Hematopoietic multipotent progenitor cell treated with erythropoietin and hydrocortisone succinate and interleukin-3 and kit ligand, for 15 days (in vitro differentiated cells): ENCODE measurements around the gene SUOX.
"Not testable (repeated sequence)": the region's sequence is repeated elsewhere in the genome, so short reads cannot be mapped to it uniquely, and the experiment has no call there.

ENCODE experiments used
- DNase-seq: peaks from one replicate; pipeline ENCODE4 v3.0.0-alpha.2; 2015; ENCODE audit warnings: low spot score

SUOX gene

DNA sequence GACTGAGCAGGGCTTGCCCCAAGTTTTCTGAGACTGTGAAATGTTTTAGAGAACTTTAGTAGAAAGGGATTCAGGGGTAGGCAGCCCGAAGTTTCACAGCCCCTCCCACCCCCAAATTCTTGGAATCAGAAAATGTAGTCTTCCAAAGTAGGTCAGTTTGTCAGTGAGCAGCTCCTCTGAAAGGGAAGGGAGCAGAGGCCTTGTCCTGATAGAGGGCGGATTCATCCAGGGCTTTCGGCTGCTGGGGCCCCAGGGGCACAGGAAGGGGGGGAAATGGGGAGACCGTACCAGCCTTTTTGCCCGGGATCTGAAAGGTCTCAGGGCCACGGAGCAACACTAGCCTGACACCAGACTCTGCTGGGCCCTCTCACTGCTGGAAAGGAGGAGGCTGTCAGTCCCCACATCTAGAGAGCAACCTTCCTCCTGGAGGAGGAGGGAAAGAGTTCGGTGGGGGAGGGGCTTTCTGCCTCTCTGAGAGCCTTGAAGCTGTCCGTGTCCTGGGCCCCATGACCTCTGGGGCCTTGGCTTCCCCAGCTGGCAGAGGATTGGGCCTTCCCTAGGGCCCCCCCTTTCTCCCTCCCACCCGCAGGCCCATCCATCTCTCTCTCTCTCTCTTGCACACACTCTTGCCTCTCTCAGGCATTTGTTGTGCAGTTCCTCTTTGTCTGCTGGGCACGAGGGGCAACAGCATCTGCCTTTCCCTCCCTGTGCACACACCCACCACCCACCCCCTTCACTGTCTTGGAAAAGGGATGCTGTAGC is 23.5 kb downstream of the SUOX start, which contains the start of gene IKZF4:
Gene IKZF4 (plus strand): TSS at position 621 of the 762 bp plus-strand sequence. CDS start 451 bp downstream, outside the sequence.
- DNase-seq = peak; percentile 15

DNA sequence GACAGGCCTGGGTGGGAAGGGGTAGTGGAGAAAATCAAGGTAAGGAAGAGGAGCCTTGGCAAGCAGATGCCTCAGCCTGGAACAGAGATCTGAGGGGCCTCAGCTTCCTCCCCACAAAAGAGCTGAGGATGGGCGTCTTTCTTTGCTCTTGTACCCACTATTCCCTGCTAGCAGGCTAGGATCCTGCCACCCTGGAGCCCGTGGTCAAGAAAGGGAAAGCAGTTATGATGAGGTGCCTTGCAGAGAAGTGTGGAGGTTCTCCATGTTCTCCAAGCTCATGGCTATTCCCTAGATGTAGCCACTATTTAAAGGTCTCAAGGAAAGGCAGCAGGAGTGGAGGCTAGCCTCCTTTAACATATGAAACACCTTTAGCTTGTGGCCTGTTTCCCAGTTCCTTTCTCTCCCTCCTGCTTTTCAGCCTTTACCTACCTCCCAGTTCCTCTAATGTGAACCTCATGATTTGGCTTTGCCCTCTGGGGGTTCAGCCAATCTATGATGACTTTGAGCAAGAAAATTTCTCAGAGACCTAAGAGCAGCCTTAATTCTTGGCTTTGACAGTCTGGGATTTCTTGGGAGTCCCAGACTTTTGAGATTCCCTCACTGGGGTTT is 24.9 kb downstream of the SUOX start:
- no peak for DNase-seq

DNA sequence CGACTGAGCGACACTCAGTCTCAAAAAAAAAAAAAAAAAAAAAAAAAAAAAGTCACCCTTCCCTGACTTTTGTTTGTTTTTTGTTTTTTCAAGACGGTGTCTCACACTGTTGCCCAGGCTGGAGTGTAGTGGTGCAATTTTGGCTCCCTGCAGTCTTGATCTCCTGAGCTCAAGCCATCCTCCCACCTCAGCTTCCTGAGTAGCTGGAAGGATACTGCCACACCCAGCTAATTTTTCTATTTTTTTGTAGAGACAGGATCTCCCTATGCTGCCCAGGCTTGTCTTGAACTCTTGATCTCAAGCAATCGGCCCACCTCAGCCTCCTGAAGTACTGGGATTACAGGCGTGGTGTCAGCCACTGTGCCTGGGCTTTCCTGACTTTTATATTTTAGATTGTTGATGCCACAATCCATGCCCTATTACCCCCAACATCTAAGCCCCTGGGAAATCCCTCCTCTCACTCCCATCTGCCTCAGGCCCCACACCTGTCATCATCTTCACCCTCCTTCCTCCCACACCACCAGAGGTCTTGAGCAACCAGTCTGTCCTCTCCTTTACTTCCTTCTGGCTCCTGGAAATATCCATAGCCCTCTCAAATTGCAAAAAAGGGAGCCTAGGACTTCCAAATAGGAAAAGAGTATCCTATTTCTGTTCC is 31.6 kb downstream of the SUOX start:
- DNase-seq = no peak

DNA sequence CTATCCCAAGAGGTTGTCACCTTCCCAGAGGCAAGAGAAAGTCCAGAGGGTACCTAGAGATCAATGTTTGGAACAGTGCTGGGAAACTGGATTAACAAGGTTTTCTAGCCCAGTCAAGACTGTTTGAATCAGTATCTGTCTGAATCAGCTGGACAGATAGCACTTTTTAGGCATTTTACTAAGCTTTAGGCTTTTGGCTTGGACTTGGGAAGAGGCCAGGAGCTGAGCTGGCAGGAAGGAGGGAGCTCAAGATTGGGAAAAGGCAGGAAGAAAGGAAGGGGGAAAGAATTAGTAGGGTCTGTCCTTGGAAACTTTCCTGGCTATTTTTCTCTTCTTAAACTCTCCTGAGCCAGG is 32.1 kb downstream of the SUOX start:
- DNase-seq = no peak

DNA sequence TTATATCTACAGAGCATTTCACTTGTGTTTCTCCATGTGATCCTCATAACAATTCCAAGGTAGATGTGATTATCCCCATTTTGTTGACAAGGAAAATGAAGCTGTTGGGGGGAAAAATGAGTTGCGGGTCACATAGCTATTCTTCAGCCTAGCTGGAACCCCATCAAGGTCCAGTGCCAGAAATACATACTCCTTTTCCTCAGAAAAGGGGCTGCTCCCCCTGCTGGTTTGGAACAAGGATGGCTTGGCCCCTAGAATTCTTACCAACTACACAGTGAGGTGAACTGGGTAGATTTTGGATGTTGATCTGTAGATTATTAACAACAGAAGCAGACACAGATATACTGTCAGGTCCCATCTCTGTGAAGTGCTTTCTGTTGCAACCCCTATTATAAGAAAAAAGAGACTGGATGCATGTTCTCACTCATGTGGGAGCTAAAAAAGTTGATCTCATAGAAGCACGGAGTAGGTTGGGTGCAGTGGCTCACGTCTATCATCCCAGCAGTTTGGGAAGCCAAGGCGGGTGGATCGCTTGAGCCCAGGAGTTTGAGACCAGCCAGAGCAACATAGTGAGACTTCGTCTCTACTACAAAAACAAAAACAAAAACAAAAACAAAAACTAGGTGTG is 32.7 kb downstream of the SUOX start:
- DNase-seq = peak; percentile 67

DNA sequence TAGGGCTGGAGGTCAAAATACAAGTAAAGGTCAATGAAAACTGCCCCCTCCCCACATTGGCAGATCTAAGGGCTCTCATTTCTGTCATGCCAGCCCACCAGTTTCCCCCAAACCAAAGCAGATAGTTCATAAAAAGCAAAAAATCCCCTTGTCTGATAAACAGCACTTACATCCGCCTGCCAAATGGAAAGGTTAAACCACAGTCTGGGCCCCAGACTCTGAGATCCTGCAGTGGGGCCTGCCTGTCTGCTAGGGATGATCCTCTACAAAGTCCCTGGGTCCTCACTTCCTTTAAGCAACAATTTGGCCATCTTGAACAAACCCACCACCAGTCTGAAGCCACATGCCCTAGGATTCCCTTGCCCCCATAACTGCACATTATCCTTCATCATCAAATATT is 34.9 kb downstream of the SUOX start:
- no peak for DNase-seq

DNA sequence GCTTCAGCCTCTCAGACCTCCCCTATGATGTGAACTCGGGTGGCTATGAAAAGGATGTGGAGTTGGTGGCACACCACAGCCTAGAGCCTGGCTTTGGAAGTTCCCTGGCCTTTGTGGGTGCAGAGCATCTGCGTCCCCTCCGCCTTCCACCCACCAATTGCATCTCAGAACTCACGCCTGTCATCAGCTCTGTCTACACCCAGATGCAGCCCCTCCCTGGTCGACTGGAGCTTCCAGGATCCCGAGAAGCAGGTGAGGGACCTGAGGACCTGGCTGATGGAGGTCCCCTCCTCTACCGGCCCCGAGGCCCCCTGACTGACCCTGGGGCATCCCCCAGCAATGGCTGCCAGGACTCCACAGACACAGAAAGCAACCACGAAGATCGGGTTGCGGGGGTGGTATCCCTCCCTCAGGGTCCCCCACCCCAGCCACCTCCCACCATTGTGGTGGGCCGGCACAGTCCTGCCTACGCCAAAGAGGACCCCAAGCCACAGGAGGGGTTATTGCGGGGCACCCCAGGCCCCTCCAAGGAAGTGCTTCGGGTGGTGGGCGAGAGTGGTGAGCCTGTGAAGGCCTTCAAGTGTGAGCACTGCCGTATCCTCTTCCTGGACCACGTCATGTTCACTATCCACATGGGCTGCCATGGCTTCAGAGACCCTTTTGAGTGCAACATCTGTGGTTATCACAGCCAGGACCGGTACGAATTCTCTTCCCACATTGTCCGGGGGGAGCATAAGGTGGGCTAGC is 37.7 kb downstream of the SUOX start:
- DNase-seq = no peak

DNA sequence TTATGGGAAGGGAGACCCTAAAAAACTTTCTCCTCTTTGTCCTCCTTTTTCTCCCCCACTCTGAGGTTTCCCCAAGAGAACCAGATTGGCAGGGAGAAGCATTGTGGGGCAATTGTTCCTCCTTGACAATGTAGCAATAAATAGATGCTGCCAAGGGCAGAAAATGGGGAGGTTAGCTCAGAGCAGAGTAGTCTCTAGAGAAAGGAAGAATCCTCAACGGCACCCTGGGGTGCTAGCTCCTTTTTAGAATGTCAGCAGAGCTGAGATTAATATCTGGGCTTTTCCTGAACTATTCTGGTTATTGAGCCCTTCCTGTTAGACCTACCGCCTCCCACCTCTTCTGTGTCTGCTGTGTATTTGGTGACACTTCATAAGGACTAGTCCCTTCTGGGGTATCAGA is 40.1 kb downstream of the SUOX start:
- no peak for DNase-seq

DNA sequence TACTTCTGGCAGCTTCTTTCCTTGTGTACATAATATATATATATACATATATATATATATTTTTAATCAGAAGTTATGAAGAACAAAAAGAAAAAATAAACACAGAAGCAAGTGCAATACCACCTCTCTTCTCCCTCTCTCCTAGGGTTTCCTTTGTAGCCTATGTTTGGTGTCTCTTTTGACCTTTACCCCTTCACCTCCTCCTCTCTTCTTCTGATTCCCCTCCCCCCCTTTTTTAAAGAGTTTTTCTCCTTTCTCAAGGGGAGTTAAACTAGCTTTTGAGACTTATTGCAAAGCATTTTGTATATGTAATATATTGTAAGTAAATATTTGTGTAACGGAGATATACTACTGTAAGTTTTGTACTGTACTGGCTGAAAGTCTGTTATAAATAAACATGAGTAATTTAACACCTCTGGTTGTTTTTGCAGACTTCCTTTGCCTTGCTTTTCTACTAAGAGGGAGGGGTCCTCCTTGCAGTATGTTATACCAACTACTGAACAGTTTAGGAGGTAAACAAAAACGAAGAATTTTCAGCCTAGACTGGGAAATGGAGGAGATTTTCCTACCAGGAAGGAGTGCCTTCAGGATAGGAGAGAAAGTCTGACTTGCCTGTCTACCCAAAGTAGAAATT is 41.1 kb downstream of the SUOX start:
- no peak for DNase-seq

DNA sequence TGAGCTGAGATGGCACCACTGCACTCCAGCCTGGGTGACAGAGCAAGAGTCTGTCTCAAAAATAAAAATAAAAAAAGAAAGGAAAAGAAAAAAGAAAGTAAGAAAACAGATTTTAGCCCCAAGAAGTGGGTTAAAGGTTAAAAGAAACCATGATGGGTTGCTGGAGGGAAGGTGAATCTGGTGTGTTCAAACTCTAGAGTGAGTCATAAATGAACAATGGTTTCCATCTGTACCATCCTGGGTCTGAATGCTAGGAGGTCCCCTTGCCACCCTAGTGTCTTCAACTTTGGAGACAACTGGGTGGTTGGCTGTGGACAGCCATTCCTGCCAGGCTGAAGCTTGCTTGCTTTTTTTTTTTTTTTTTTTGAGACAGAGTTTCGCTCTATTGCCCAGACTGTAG is 43.1 kb downstream of the SUOX start:
- no peak for DNase-seq

DNA sequence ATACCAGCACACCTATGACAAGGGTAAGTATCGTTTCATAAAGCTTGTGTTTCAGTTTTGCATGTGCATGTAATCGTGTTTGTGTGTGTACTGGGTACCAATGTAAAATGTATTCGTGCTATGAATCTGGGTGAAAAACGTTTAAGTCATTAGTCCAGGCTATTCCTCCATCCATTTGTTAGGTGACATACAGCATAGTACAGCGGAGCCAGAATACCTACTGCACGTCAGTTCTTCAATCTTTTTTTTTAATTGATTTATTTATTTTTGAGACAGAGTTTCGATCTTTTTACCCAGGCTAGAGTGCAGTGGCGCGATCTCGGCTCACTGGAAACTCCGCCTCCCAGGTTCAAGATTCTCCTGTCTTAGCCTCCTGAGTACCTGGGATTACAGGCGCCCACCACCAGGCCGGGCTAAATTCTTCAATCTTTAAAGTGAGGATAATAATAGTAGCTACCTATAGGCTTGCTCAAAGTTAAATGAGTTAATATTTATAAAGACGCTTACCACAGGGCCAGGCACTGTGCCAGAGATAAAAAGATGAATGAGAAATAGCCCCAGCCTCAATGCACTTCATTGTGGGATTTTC is 44.0 kb downstream of the SUOX start:
- DNase-seq = no peak

DNA sequence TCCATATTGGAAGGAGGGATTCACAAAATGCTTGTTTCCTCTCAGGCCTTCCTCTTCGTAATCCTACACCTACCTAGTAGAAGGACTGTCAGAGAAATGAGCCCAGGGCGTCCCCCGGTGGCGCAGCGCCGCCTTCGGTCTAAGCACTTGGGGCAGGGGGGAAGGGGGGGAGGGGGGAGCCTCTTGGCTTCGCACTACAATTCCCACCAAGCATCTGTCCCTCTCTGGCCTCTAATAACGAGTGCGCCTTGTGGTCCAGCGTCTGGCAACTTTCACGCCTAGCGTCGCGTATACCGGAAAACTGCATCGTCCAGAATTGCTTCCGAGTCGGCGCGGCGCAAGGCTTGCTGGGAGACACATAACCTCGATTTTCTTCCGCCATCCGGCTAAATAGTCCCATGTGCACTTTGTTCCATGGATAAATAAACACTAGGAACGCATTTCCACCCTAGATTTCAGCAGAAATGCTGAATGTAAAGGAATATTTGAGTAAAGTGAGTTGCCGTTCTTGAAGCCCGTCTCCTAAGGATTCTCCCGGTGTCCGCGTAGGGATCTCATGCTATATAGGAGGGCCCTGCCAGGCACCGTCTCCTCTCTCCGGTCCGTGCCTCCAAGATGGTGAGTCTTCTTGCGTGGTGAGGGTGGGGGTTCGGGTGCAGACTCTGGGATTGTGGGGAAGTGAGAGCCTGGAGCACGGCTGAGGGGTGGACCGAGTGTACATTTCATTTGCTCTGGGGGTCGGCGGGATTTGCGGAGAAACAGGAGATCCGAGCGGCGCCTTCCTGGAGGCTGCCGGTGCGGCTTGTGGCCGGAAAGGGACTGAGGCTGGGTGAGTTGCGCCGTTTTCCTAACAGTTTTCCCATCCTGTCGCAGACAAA is 44.7 kb downstream of the SUOX start, which contains the start of gene RPS26:
Gene RPS26 (plus strand): TSS at position 367 of the 878 bp plus-strand sequence. CDS start 249 bp downstream, at position 616.
- peak; percentile 90 for DNase-seq

DNA sequence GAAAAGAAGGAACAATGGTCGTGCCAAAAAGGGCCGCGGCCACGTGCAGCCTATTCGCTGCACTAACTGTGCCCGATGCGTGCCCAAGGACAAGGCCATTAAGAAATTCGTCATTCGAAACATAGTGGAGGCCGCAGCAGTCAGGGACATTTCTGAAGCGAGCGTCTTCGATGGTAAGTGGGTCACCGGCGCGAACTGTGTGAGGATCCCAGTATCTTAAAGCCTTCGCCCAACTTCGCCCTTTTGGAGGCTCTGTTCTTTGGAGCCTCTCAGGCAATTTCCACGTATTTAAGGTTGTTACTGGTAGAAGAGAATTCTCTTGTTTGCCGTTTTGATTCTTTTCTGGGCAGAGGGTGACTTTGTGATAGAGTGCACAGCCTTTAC is 45.3 kb downstream of the SUOX start:
- DNase-seq = not testable (repeated sequence)

DNA sequence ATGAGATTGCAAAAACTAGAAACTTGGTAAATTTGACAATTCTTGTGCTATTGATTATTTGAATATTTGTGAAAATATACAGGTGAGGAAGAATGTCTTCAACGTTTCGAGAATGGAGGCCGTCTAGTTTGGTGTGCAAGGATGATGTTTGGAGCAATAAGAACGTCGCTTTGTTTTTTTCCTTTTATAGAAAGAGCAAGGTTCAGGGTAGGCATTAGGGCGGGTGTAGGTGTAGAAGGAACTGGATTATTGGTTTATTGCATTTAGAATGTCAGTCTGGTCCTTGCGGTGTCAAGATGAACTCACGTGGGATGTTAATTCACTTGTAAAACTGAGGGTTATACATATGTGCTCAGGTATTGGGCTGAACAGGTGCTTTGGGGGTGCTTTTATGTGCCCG is 45.8 kb downstream of the SUOX start:
- no peak for DNase-seq

DNA sequence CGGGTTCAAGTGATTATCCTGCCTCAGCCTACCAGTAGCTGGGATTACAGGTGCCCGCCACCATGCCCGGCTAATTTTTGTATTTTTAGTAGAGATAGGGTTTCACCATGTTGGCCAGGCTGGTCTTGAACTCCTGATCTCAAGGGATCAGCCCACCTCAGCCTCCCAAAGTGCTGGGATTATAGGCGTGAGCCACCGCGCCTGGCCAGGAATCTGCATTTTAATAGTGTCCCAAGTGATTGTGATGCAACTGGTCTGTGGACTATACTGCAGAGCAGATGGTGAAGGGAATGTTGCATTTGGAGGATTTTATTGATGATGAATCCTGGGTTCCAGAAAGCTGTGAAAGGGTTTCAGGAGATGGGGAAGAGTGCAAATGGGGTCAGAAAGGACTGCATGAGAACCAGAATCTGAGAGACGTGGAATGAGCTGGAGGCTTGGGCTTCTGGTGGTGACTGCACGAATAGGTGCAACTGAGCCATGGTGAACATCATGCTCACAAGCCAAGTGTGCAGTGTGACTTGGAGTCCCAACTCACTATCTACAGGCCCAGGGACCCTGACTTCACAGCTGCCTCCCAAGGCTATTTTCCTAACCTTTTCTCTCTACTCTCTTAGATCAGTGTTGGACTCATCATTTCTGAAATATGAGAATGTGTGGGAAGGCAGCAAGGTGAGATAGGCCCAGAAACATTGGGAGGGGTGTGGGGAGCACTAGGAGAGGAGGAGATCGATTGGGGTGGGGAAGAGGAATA is 49.1 kb downstream of the SUOX start:
- DNase-seq = no peak

DNA sequence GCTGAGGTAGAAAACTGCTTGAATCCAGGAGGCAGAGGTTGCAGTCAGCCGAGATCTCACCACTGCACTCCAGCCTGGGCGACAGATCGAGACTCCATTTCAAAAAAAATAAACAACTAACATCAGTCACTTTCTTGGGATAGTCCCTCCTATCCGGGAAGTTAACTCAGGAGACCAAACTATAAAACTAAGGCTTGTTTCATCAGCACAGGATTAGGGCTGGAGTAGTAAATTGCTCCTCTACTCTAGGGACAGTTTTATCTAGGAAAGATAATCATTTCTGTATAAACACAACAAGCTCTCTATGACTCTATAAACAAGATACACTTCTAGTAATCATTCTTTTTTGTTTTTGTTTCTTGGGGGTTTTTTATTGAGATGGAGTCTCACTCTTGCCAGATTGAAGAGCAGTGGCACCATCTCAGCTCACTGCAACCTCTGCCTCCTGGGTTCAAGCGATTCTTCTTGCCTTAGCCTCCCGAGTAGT is 56.4 kb downstream of the SUOX start:
- no peak for DNase-seq
